ENCODE data around the gene LDHB.

DNA sequence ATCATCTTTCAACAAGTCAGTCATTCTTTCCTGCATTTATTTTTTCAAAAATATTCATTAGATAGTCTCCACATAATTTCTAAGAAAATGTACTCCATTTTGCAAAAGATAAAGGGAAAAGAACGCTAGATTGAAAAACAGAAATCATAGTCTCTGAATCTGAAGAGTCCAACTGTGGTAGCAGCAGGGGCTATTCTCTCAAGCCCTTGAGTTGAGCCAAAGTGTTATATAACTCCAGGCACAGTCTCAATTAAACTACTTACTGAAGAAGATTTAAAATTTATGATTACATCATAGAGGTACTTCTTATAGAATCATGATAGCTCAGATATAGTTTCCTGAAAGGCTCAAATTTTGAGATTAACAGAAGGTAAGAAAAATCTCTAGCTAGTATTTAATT lies 5.8 kb downstream of the LDHB start:
- TF ChIP-seq, protein P1, sequence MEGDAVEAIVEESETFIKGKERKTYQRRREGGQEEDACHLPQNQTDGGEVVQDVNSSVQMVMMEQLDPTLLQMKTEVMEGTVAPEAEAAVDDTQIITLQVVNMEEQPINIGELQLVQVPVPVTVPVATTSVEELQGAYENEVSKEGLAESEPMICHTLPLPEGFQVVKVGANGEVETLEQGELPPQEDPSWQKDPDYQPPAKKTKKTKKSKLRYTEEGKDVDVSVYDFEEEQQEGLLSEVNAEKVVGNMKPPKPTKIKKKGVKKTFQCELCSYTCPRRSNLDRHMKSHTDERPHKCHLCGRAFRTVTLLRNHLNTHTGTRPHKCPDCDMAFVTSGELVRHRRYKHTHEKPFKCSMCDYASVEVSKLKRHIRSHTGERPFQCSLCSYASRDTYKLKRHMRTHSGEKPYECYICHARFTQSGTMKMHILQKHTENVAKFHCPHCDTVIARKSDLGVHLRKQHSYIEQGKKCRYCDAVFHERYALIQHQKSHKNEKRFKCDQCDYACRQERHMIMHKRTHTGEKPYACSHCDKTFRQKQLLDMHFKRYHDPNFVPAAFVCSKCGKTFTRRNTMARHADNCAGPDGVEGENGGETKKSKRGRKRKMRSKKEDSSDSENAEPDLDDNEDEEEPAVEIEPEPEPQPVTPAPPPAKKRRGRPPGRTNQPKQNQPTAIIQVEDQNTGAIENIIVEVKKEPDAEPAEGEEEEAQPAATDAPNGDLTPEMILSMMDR (IDR thresholded peaks at IDR 0.05) = no peak
- TF ChIP-seq POLR2A (IDR thresholded peaks at IDR 0.05; ENCODE audit: low read depth) = no peak
- no peak for TF ChIP-seq POLR2AphosphoS5 (IDR thresholded peaks at IDR 0.05)

Data from esophagus muscularis mucosa (tissue), 3 donors.